ENCODE measurements around the gene MYMX. TPM values are rescaled to one million over a fixed set of nuclear protein-coding genes. Genes with fewer than 3 reads are reported as not detected.

The MYMX gene
- polyA plus RNA-seq, 1 donor from 2014 or later, result not detected

DNA sequence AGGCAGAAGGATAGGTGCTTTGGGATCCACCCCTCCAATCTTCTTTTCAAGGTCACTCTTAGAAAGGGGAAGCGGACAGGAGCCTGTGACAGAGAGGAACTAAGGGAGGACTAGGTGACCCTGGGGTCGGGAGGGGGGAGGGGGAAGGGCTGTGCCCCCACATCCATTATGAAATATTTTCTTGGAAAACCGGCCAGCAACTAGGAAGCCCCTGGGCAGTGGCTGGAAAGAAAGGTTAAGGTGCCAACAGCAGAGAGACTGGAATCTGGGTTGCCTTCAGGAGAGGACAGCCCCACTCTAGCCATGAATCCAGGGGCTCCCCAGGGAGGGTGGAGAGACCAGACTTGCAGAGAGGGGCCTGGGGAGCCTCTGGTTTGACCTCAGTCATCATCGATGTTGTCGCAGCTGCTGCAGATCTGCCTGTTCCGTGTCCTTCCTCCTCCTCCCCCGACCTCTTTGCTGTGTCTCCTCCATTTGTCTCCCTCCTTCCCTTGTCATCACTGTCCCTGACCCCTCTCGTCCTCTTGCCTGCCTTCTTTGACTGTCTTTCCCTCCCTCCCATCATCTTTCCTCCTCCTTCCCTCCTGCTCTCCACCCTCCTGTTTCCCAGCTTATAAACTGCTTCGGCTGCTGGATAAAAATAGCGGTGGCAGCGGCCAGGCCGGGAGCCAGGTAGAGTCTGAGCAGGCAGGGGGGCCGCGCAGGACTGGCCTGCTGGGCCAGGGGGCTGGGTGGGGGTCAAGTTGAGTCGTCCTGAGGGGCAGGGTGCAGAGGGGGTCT lies 9.8 kb downstream of the MYMX start:
- Histone ChIP-seq H3K4me2 (ENCODE audit: low read length) (peak overlapping the region; percentile 65), H3F3A (ENCODE audit: insufficient read depth, low read length, poor library complexity, severe bottlenecking) (no peaks in the 10 kb centered on the region), H3K9me3 (ENCODE audit: low read length) (no peaks in the 10 kb centered on the region), H3K4me3 (ENCODE audit: low read length) (peak overlapping the region; percentile 57), H3K79me2 (replicated peaks; ENCODE audit: insufficient read depth, low read length) (peaks cover 3% of the 10 kb centered on the region), H3K9ac (ENCODE audit: low read length) (peak overlapping the region; percentile 62), H3K27ac (ENCODE audit: low read length) (peak overlapping the region; percentile 75), H2AFZ (ENCODE audit: low read depth, low read length) (peak overlapping the region; percentile 78), H4K20me1 (ENCODE audit: insufficient read depth) (no peaks in the 10 kb centered on the region), H3K36me3 (ENCODE audit: insufficient read depth, low read length) (no peaks in the 10 kb centered on the region), H3K27me3 (ENCODE audit: insufficient read depth, low read depth, low read length) (no peaks in the 10 kb centered on the region), H3K9me2 (ENCODE audit: insufficient read depth, low read length) (no peaks in the 10 kb centered on the region)
- TF ChIP-seq, protein P1, sequence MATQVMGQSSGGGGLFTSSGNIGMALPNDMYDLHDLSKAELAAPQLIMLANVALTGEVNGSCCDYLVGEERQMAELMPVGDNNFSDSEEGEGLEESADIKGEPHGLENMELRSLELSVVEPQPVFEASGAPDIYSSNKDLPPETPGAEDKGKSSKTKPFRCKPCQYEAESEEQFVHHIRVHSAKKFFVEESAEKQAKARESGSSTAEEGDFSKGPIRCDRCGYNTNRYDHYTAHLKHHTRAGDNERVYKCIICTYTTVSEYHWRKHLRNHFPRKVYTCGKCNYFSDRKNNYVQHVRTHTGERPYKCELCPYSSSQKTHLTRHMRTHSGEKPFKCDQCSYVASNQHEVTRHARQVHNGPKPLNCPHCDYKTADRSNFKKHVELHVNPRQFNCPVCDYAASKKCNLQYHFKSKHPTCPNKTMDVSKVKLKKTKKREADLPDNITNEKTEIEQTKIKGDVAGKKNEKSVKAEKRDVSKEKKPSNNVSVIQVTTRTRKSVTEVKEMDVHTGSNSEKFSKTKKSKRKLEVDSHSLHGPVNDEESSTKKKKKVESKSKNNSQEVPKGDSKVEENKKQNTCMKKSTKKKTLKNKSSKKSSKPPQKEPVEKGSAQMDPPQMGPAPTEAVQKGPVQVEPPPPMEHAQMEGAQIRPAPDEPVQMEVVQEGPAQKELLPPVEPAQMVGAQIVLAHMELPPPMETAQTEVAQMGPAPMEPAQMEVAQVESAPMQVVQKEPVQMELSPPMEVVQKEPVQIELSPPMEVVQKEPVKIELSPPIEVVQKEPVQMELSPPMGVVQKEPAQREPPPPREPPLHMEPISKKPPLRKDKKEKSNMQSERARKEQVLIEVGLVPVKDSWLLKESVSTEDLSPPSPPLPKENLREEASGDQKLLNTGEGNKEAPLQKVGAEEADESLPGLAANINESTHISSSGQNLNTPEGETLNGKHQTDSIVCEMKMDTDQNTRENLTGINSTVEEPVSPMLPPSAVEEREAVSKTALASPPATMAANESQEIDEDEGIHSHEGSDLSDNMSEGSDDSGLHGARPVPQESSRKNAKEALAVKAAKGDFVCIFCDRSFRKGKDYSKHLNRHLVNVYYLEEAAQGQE (IDR thresholded peaks at IDR 0.05; ENCODE audit: borderline replicate concordance), result peak; percentile 78
- TF ChIP-seq MXI1 (conservative IDR thresholded peaks at IDR 0.05; ENCODE audit: poor library complexity, severe bottlenecking), result no peak

DNA sequence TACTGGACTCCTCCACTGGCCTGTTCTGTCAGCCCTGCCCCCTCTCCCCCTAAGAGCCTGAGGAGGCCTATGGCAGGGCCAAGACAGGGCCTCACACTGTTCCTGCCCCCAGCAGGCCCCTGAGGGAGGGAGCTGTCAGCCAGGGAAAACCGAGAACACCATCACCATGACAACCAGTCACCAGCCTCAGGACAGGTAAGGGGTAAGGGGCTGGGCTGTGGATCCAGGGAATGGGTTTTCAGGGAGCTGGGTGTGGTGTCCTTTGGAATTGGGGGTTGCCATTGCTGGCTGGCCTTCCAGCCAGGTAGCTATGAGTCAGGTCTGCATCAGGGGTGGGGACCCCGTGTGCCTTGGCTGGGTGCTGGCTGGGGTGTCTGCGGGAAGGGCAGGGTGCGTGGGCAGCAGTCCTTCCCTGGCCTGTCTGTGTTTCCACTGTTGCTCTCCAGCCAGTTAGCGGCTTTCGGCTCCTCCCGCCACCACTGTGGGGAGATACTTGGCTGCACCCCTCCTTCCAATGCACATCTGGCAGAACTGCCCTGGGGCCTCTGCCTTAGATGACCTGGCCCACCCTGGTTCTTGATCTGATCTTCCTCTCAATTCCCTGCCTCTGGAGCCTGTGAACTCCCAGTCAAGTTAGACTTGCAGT lies 10.5 kb downstream of the MYMX start:
- H3K36me3 ChIP-seq (ENCODE audit: insufficient read depth, low read length), result no peaks in the 10 kb centered on the region
- H3K9me3 ChIP-seq (ENCODE audit: low read length), result no peaks in the 10 kb centered on the region
- peak overlapping the region; percentile 62 for H3K9ac ChIP-seq (ENCODE audit: low read length)
- H4K20me1 ChIP-seq (ENCODE audit: insufficient read depth), result no peaks in the 10 kb centered on the region
- H3F3A ChIP-seq (ENCODE audit: insufficient read depth, low read length, poor library complexity, severe bottlenecking), result no peaks in the 10 kb centered on the region
- H3K79me2 ChIP-seq (replicated peaks; ENCODE audit: insufficient read depth, low read length), result peaks cover 3% of the 10 kb centered on the region
- H3K4me2 ChIP-seq (ENCODE audit: low read length), result peak overlapping the region; percentile 65
- H3K27me3 ChIP-seq (ENCODE audit: insufficient read depth, low read depth, low read length), result no peaks in the 10 kb centered on the region
- peak overlapping the region; percentile 57 for H3K4me3 ChIP-seq (ENCODE audit: low read length)
- peak overlapping the region; percentile 75 for H3K27ac ChIP-seq (ENCODE audit: low read length)
- no peaks in the 10 kb centered on the region for H3K9me2 ChIP-seq (ENCODE audit: insufficient read depth, low read length)
- TF ChIP-seq, protein P2, sequence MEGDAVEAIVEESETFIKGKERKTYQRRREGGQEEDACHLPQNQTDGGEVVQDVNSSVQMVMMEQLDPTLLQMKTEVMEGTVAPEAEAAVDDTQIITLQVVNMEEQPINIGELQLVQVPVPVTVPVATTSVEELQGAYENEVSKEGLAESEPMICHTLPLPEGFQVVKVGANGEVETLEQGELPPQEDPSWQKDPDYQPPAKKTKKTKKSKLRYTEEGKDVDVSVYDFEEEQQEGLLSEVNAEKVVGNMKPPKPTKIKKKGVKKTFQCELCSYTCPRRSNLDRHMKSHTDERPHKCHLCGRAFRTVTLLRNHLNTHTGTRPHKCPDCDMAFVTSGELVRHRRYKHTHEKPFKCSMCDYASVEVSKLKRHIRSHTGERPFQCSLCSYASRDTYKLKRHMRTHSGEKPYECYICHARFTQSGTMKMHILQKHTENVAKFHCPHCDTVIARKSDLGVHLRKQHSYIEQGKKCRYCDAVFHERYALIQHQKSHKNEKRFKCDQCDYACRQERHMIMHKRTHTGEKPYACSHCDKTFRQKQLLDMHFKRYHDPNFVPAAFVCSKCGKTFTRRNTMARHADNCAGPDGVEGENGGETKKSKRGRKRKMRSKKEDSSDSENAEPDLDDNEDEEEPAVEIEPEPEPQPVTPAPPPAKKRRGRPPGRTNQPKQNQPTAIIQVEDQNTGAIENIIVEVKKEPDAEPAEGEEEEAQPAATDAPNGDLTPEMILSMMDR (IDR thresholded peaks at IDR 0.05; ENCODE audit: poor library complexity, severe bottlenecking), result no peak
- TF ChIP-seq MXI1 (conservative IDR thresholded peaks at IDR 0.05; ENCODE audit: poor library complexity, severe bottlenecking) (no peak), POLR2AphosphoS5 (IDR thresholded peaks at IDR 0.05) (peak; percentile 13), EZH2 (IDR thresholded peaks at IDR 0.05; ENCODE audit: borderline replicate concordance, insufficient read depth, low read length, poor library complexity, severe bottlenecking) (no peak), SMC3 (conservative IDR thresholded peaks at IDR 0.05; ENCODE audit: poor library complexity) (no peak), RAD21 (conservative IDR thresholded peaks at IDR 0.05) (no peak), EP300 (conservative IDR thresholded peaks at IDR 0.05; ENCODE audit: poor library complexity, severe bottlenecking) (peak; percentile 24), TAF1 (IDR thresholded peaks at IDR 0.05; ENCODE audit: low read depth) (no peak)
- TF ChIP-seq, protein P1 (IDR thresholded peaks at IDR 0.05; ENCODE audit: borderline replicate concordance), result peak; percentile 8
- peak overlapping the region; percentile 78 for H2AFZ ChIP-seq (ENCODE audit: low read depth, low read length)

All from neural cell (in vitro differentiated cells).